SK-N-MC (cell line): Measurements from ENCODE around the gene BCAP31.

ENCODE experiments used
- EZH2 ChIP-seq: fragments of 200-600 bp; sonication (generic); IDR thresholded peaks from one replicate; pipeline ENCODE4 v1.6.1; 2017; ENCODE audit warnings: antibody characterized with exemption
- FOXP2 ChIP-seq: optimal IDR thresholded peaks from 2 replicates; pipeline ENCODE3; 2011; ENCODE audit warnings: mild to moderate bottlenecking, moderate library complexity; ENCODE audit not compliant: insufficient read depth; ENCODE audit errors: extremely low read length, control extremely low read depth
- POLR2AphosphoS5 ChIP-seq: IDR thresholded peaks from 2 replicates; pipeline ENCODE4 v1.6.1; 2012; ENCODE audit warnings: mild to moderate bottlenecking, low read depth, low read length, borderline replicate concordance

DNA sequence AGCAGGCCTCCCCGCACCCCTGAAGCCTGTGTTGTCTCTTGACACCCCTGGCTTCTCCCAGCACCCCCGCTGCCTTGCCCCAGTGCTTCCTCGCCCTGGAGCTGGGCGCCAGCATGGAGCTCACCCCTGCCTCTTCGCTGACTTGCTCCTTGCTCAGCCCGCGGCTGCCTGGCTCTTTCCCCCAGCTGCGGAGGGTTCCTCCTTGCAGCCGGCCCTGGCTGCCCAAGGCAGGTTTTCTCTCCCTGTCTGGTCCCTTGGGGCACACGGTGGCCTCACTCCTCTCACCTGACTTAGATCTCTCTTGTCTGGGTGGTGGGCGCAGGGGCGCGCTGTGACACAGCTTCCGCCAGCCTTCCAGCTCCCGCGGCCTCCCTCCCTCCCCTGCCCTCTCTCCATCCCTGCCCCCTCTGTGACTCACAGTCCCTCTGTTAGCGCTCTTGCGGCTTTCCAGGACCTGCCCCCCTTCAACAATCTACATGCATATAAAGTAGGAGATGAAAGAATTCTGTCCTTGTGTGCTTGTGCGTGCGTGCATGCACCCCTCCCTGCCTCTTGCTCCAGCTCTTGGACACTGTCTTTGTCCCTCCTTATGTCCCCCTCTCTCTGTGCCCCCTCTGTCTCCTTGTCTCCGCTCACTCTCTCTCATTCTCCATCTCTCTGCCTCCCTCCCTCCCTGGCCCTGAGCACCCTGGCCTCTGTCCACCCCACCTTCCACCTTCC, 42.1 kb upstream of the BCAP31 start:
- no peak for TF ChIP-seq POLR2AphosphoS5
- no peak for TF ChIP-seq EZH2
- no peak for TF ChIP-seq FOXP2
